NCI-H2081 (cell line): Measurements from ENCODE around the gene DCLK3.

Experiments used
- DNase-seq, 2 experiments: peaks; one replicate each; lab custom pipeline; 2025; lab: John Stamatoyannopoulos, UW

The DCLK3 gene

GRCh38 chr3:36677331-36678007, 86.9 kb downstream of the DCLK3 start:
- no peak for DNase-seq

DNA sequence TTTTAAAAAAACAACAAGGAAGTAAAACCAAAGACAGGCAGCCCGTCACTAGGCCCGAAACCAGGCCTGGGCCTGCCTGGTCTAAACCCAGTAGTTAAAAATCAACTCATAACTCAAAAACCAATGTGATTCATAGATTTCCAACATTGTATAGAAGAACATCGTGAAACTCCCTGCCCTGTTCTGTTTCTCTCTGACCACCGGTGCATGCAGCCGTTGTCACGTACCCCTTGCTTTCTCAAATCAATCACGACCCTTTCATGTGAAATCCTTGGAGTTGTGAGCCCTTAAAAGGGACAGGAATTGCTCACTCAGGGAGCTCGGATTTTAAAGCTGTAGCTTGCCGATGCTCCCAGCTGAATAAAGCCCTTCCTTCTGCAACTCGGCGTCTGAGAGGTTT, 89.5 kb downstream of the DCLK3 start:
- DNase-seq = no peak

GRCh38 chr3:36669764-36670163, 94.6 kb downstream of the DCLK3 start:
- DNase-seq = no peak

DNA sequence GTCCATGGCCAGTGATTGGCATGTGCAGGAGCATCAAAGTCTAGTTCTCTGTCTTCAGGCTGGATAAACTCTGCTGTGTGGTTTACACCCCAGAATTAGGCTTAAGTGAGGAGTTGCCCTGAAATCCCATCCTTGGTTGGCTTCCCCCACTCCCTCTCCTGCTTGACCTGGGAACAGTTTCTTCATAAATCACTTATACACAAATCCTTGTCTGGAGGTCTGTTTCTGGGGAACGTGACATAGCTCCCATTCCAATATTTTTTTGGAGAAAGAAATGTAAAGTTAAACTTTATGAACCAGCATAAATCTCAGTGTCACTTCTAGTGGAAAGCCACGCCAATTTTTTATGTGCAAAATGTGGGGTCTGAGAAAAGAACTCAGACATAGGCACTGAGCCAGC, 98.2 kb downstream of the DCLK3 start:
- DNase-seq = no peak

- no peak for DNase-seq
These were observed 100.6 kb downstream of the DCLK3 start for GRCh38 chr3:36663666-36664291.

DNA sequence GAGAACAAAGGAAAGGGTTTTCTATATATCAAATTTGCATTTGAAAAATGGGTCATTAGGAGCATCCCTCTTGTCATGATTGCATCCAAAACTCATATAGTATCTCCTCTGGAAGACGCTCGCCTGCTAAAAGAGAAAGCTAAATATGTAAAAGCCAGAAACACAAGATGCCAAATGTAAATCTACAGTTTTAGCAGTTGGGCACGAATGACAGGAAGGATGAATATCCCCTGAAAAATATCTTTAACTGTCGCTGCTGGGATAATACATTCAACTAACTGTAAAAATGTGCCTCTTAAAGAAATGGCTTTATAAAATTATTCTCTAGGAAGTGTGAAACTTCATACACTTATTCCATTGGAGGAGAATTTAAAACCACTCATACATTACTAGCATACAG, 101.7 kb downstream of the DCLK3 start:
- no peak for DNase-seq
